HG03060 (cell line): ENCODE results near the gene PRAMEF10.
"Not testable (repeated sequence)": the region's sequence is repeated elsewhere in the genome, so short reads cannot be mapped to it uniquely, and the experiment has no call there.

Experiments used
- ATAC-seq: cut with Tn5 transposase; IDR thresholded peaks from one replicate; pipeline ENCODE4 v1.9.1; 2021; ENCODE audit warnings: low read depth, moderate number of reproducible peaks; ENCODE audit not compliant: unreplicated experiment

Gene PRAMEF10

GRCh38 chr1:12898170-12898569 is at the start of gene PRAMEF10:
PRAMEF10 (minus strand) TSS chr1:12898270; CDS start chr1:12895847, 2,423 bp downstream.
- not testable (repeated sequence) for ATAC-seq

GRCh38 chr1:12947480-12947879 is 49.4 kb upstream of the PRAMEF10 start, which contains the start of gene PRAMEF6:
PRAMEF6 (minus strand) TSS chr1:12947580; CDS start chr1:12942518, 5,062 bp downstream.
- ATAC-seq = not testable (repeated sequence)

GRCh38 chr1:12924368-12924767 is 26.3 kb upstream of the PRAMEF10 start:
- ATAC-seq = not testable (repeated sequence)

- ATAC-seq = not testable (repeated sequence)
These were observed 23.7 kb upstream of the PRAMEF10 start for GRCh38 chr1:12921749-12922148.

GRCh38 chr1:12916310-12916709 is 18.2 kb upstream of the PRAMEF10 start, which contains the start of gene PRAMEF7:
PRAMEF7 (plus strand) TSS chr1:12916610; CDS start chr1:12917693, 1,083 bp downstream.
- not testable (repeated sequence) for ATAC-seq

- not testable (repeated sequence) for ATAC-seq
These were observed 5.9 kb upstream of the PRAMEF10 start for GRCh38 chr1:12903793-12904572.

- ATAC-seq = not testable (repeated sequence)
These were observed 1.1 kb upstream of the PRAMEF10 start for GRCh38 chr1:12899186-12899585.

- not testable (repeated sequence) for ATAC-seq
These were observed 12.0 kb downstream of the PRAMEF10 start, which contains the start of gene PRAMEF4 for GRCh38 chr1:12886101-12886500. PRAMEF4 (minus strand) TSS chr1:12886201; CDS start chr1:12883394, 2,807 bp downstream.

GRCh38 chr1:12878453-12878852 is 19.6 kb downstream of the PRAMEF10 start:
- not testable (repeated sequence) for ATAC-seq

- not testable (repeated sequence) for ATAC-seq
These were observed 34.8 kb downstream of the PRAMEF10 start for GRCh38 chr1:12863131-12863880.

GRCh38 chr1:12856786-12857185 is 41.3 kb downstream of the PRAMEF10 start, which contains the start of gene PRAMEF2:
PRAMEF2 (plus strand) TSS chr1:12857086; CDS start chr1:12859010, 1,924 bp downstream.
- ATAC-seq = not testable (repeated sequence)

- ATAC-seq = no peak
These were observed 46.3 kb downstream of the PRAMEF10 start for GRCh38 chr1:12851779-12852178.

GRCh38 chr1:12848620-12849019 is 49.5 kb downstream of the PRAMEF10 start, which contains the start of gene HNRNPCL1:
HNRNPCL1 (minus strand) TSS chr1:12848720; CDS start chr1:12848289, 431 bp downstream.
- ATAC-seq = not testable (repeated sequence)
